Neural cell (in vitro differentiated cells): ENCODE results near the gene UBE2O. TPM values are rescaled to one million over a fixed set of nuclear protein-coding genes. Genes with fewer than 3 reads are reported as not detected.

Source experiments
- H2AFZ ChIP-seq: fragments of 200-600, 300-800 bp; sonication (generic), shearing (Covaris generic); 2 replicates; pipeline ENCODE4 v1.6.0; 2014; ENCODE audit warnings: low read depth, mild to moderate bottlenecking, antibody characterized with exemption, low read length, moderate library complexity
- H3F3A ChIP-seq: fragments of 200-600 bp; shearing (Covaris generic); 2 replicates; pipeline ENCODE4 v1.6.1; 2016; ENCODE audit warnings: mild to moderate bottlenecking, moderate library complexity, mixed read lengths, antibody characterized with exemption, low read length; ENCODE audit not compliant: insufficient read depth, poor library complexity, severe bottlenecking
- H3K27ac ChIP-seq: fragments of 200-600, 300-800 bp; sonication (generic), shearing (Covaris generic); 2 replicates; pipeline ENCODE4 v1.5.1; 2014; ENCODE audit warnings: mild to moderate bottlenecking, low read length, moderate library complexity
- H3K27me3 ChIP-seq: fragments of 300-800, 200-600 bp; sonication (generic), shearing (Covaris generic); 2 replicates; pipeline ENCODE4 v1.6.0; 2014; ENCODE audit warnings: mild to moderate bottlenecking, low read depth, low read length, moderate library complexity; ENCODE audit not compliant: insufficient read depth
- H3K36me3 ChIP-seq: fragments of 300-800, 200-600 bp; sonication (generic), shearing (Covaris generic); 2 replicates; pipeline ENCODE4 v1.5.1; 2014; ENCODE audit warnings: mild to moderate bottlenecking, antibody characterized with exemption, low read length, moderate library complexity; ENCODE audit not compliant: insufficient read depth
- H3K4me2 ChIP-seq: fragments of 300-800, 200-600 bp; sonication (generic), shearing (Covaris generic); 2 replicates; pipeline ENCODE4 v1.6.0; 2014; ENCODE audit warnings: mild to moderate bottlenecking, low read length
- H3K4me3 ChIP-seq: fragments of 300-800, 200-600 bp; sonication (generic), shearing (Covaris generic); 2 replicates; pipeline ENCODE4 v1.5.1; 2014; ENCODE audit warnings: mild to moderate bottlenecking, low read length, moderate library complexity
- H3K79me2 ChIP-seq: fragments of 200-600 bp; shearing (Covaris generic); replicated peaks from 2 replicates; pipeline ENCODE4 v1.6.0; 2014; ENCODE audit warnings: mild to moderate bottlenecking, low read length, moderate library complexity; ENCODE audit not compliant: insufficient read depth
- H3K9ac ChIP-seq: fragments of 300-800, 200-600 bp; sonication (generic), shearing (Covaris generic); 2 replicates; pipeline ENCODE4 v1.6.1; 2016; ENCODE audit warnings: mild to moderate bottlenecking, low read length, mixed read lengths
- H3K9me2 ChIP-seq: fragments of 200-600 bp; shearing (Covaris generic); 2 replicates; pipeline ENCODE4 v1.6.1; 2016; ENCODE audit warnings: mild to moderate bottlenecking, low read length, mixed read lengths; ENCODE audit not compliant: insufficient read depth
- H3K9me3 ChIP-seq: fragments of 200-600, 300-800 bp; sonication (generic), shearing (Covaris generic); 2 replicates; pipeline ENCODE4 v1.6.1; 2016; ENCODE audit warnings: mild to moderate bottlenecking, mixed run types, low read length, moderate library complexity, mixed read lengths
- H4K20me1 ChIP-seq: fragments of 200-600 bp; shearing (Covaris generic); 2 replicates; pipeline ENCODE4 v1.6.1; 2016; ENCODE audit warnings: mild to moderate bottlenecking, mixed run types; ENCODE audit not compliant: insufficient read depth
- EP300 ChIP-seq: fragments of 450-650 bp; conservative IDR thresholded peaks from 2 replicates; pipeline ENCODE4 v1.6.1; 2014; ENCODE audit warnings: antibody characterized with exemption, mild to moderate bottlenecking, moderate library complexity; ENCODE audit not compliant: poor library complexity, severe bottlenecking
- EZH2 ChIP-seq: fragments of 200-600, 300-800 bp; shearing (Covaris generic), sonication (generic); IDR thresholded peaks from 2 replicates; pipeline ENCODE4 v1.6.1; 2014; ENCODE audit warnings: antibody characterized with exemption, low read length, borderline replicate concordance, mild to moderate bottlenecking; ENCODE audit not compliant: insufficient read depth, poor library complexity, severe bottlenecking
- MXI1 ChIP-seq: fragments of 450-650 bp; conservative IDR thresholded peaks from 2 replicates; pipeline ENCODE4 v1.6.1; 2014; ENCODE audit warnings: antibody characterized with exemption, mild to moderate bottlenecking; ENCODE audit not compliant: poor library complexity, severe bottlenecking
- POLR2AphosphoS5 ChIP-seq: IDR thresholded peaks from 2 replicates; pipeline ENCODE4 v1.6.1; 2012
- RAD21 ChIP-seq: fragments of 450-650 bp; conservative IDR thresholded peaks from 2 replicates; pipeline ENCODE4 v1.6.1; 2014; ENCODE audit warnings: antibody characterized with exemption, mild to moderate bottlenecking, moderate library complexity
- SMC3 ChIP-seq: fragments of 450-650 bp; conservative IDR thresholded peaks from 2 replicates; pipeline ENCODE4 v1.6.1; 2014; ENCODE audit warnings: antibody characterized with exemption, mild to moderate bottlenecking, moderate library complexity; ENCODE audit not compliant: poor library complexity
- TAF1 ChIP-seq: IDR thresholded peaks from 2 replicates; pipeline ENCODE4 v1.6.1; 2012; ENCODE audit warnings: low read depth
- polyA plus RNA-seq: library from polyadenylated mRNA; depleted of rRNA; stranded (reverse); fragments of >200 nt; gene quantifications from 2 replicates; pipeline ENCODE4 v1.2.3, GENCODE V29; 2014
- TF ChIP-seq, protein P1 (sequence below): IDR thresholded peaks from 2 replicates; pipeline ENCODE4 v1.6.1; 2012; ENCODE audit warnings: borderline replicate concordance
- TF ChIP-seq, protein P2 (sequence below): fragments of 450-650 bp; IDR thresholded peaks from 2 replicates; pipeline ENCODE4 v1.5.1; 2014; ENCODE audit warnings: antibody characterized with exemption, mild to moderate bottlenecking, moderate library complexity; ENCODE audit not compliant: poor library complexity, severe bottlenecking

The UBE2O gene
- polyA plus RNA-seq, 1 donor from 2014 or later, result 28.0 TPM

DNA sequence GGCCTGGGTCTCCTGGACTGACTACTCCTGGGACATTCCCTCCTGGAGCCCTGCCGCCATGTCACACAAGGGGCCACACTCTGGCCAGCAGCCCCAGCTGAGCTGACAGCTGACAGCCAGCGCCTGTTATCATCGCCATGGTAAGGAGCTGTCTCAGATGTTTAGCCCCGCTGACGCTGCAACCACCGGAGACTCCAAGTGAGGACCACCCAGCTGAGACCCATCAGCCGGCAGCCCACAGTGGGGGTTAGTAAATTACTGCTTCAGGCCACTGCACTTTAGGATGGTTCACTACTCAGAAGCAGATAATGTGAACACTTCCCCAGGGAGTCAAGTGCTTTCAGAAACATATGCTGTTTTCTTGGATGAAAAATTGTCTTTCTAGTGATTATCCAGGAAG, 83.1 kb downstream of the UBE2O start:
- H3K79me2 ChIP-seq, result no peaks in the 10 kb centered on the region
- no peaks in the 10 kb centered on the region for H3K9me2 ChIP-seq
- H4K20me1 ChIP-seq, result no peaks in the 10 kb centered on the region
- H3K4me3 ChIP-seq, result peak overlapping the region; percentile 16
- TF ChIP-seq POLR2AphosphoS5, result peak; percentile 74
- TF ChIP-seq, protein P1, sequence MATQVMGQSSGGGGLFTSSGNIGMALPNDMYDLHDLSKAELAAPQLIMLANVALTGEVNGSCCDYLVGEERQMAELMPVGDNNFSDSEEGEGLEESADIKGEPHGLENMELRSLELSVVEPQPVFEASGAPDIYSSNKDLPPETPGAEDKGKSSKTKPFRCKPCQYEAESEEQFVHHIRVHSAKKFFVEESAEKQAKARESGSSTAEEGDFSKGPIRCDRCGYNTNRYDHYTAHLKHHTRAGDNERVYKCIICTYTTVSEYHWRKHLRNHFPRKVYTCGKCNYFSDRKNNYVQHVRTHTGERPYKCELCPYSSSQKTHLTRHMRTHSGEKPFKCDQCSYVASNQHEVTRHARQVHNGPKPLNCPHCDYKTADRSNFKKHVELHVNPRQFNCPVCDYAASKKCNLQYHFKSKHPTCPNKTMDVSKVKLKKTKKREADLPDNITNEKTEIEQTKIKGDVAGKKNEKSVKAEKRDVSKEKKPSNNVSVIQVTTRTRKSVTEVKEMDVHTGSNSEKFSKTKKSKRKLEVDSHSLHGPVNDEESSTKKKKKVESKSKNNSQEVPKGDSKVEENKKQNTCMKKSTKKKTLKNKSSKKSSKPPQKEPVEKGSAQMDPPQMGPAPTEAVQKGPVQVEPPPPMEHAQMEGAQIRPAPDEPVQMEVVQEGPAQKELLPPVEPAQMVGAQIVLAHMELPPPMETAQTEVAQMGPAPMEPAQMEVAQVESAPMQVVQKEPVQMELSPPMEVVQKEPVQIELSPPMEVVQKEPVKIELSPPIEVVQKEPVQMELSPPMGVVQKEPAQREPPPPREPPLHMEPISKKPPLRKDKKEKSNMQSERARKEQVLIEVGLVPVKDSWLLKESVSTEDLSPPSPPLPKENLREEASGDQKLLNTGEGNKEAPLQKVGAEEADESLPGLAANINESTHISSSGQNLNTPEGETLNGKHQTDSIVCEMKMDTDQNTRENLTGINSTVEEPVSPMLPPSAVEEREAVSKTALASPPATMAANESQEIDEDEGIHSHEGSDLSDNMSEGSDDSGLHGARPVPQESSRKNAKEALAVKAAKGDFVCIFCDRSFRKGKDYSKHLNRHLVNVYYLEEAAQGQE, result peak; percentile 48
- TF ChIP-seq EZH2, result no peak
- TF ChIP-seq EP300, result peak; percentile 46
- TF ChIP-seq MXI1, result no peak
- TF ChIP-seq SMC3, result no peak
- H3K27ac ChIP-seq, result peak overlapping the region; percentile 44
- no peak overlapping the region for H3K4me2 ChIP-seq
- no peaks in the 10 kb centered on the region for H3K27me3 ChIP-seq
- no peak overlapping the region for H3K9ac ChIP-seq
- no peaks in the 10 kb centered on the region for H3F3A ChIP-seq
- H3K36me3 ChIP-seq, result no peaks in the 10 kb centered on the region
- H2AFZ ChIP-seq, result no peak overlapping the region
- H3K9me3 ChIP-seq, result no peaks in the 10 kb centered on the region

DNA sequence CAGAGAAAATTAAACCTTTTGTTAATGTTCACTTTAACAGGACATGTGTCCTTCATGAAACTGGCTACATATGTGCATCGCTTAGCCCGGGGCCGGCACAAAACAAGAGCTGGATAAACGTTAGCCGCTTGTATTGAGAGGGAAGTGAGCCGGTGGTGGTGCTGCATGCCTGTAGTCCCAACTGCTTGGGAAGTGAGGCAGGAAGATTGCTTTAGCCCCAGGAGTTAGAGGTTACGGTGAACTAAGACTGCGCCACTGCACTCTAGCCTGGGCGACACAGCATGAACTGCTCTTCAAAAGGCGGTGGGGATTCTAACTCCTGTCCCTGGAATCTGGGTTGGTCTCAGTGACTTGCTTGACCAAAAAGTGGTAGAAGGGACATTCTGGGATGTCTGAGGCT, 83.6 kb downstream of the UBE2O start:
- H3K9me2 ChIP-seq, result no peaks in the 10 kb centered on the region
- H3K79me2 ChIP-seq, result no peaks in the 10 kb centered on the region
- no peaks in the 10 kb centered on the region for H3F3A ChIP-seq
- H2AFZ ChIP-seq, result no peak overlapping the region
- no peak overlapping the region for H3K9ac ChIP-seq
- no peaks in the 10 kb centered on the region for H4K20me1 ChIP-seq
- H3K27me3 ChIP-seq, result no peaks in the 10 kb centered on the region
- H3K27ac ChIP-seq, result peak overlapping the region; percentile 44
- H3K9me3 ChIP-seq, result no peaks in the 10 kb centered on the region
- H3K4me2 ChIP-seq, result no peak overlapping the region
- no peaks in the 10 kb centered on the region for H3K36me3 ChIP-seq
- peak overlapping the region; percentile 16 for H3K4me3 ChIP-seq
- TF ChIP-seq, protein P2, sequence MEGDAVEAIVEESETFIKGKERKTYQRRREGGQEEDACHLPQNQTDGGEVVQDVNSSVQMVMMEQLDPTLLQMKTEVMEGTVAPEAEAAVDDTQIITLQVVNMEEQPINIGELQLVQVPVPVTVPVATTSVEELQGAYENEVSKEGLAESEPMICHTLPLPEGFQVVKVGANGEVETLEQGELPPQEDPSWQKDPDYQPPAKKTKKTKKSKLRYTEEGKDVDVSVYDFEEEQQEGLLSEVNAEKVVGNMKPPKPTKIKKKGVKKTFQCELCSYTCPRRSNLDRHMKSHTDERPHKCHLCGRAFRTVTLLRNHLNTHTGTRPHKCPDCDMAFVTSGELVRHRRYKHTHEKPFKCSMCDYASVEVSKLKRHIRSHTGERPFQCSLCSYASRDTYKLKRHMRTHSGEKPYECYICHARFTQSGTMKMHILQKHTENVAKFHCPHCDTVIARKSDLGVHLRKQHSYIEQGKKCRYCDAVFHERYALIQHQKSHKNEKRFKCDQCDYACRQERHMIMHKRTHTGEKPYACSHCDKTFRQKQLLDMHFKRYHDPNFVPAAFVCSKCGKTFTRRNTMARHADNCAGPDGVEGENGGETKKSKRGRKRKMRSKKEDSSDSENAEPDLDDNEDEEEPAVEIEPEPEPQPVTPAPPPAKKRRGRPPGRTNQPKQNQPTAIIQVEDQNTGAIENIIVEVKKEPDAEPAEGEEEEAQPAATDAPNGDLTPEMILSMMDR, result no peak
- TF ChIP-seq RAD21 (no peak), SMC3 (no peak), POLR2AphosphoS5 (no peak), TAF1 (no peak), EP300 (no peak), EZH2 (no peak), MXI1 (no peak)
- TF ChIP-seq, protein P1, result no peak
